Endothelial cell (in vitro differentiated cells): ENCODE measurements around the gene VWA1. TPM values are rescaled to one million over a fixed set of nuclear protein-coding genes. Genes with fewer than 3 reads are reported as not detected.

ENCODE experiments used
- DNase-seq: peaks from one replicate; pipeline ENCODE4 v3.0.0; 2021; ENCODE audit warnings: low spot score
- H3K27ac Mint-ChIP-seq: one replicate; pipeline ENCODE4 v1.8.0; 2021; ENCODE audit warnings: mixed read lengths, inconsistent platforms; ENCODE audit not compliant: unreplicated experiment
- H3K27me3 Mint-ChIP-seq: one replicate; pipeline ENCODE4 v1.8.0; 2021; ENCODE audit warnings: mild to moderate bottlenecking, moderate library complexity, mixed read lengths, inconsistent platforms; ENCODE audit not compliant: unreplicated experiment
- H3K36me3 Mint-ChIP-seq: one replicate; pipeline ENCODE4 v1.8.0; 2021; ENCODE audit warnings: mild to moderate bottlenecking, low read depth, mixed read lengths, inconsistent platforms; ENCODE audit not compliant: unreplicated experiment
- H3K4me1 Mint-ChIP-seq: one replicate; pipeline ENCODE4 v1.8.0; 2021; ENCODE audit warnings: mild to moderate bottlenecking, mixed read lengths, inconsistent platforms; ENCODE audit not compliant: unreplicated experiment
- H3K4me3 Mint-ChIP-seq: one replicate; pipeline ENCODE4 v1.8.0; 2021; ENCODE audit warnings: mild to moderate bottlenecking, mixed read lengths, inconsistent platforms; ENCODE audit not compliant: unreplicated experiment
- H3K9me3 Mint-ChIP-seq: one replicate; pipeline ENCODE4 v1.8.0; 2021; ENCODE audit warnings: mixed read lengths, inconsistent platforms; ENCODE audit not compliant: unreplicated experiment
- CTCF ChIP-seq: fragments of 200-600 bp; sonication (generic); IDR thresholded peaks from one replicate; pipeline ENCODE4 v1.5.0; 2021; ENCODE audit warnings: antibody characterized with exemption; ENCODE audit not compliant: unreplicated experiment
- long read RNA-seq: library from polyadenylated mRNA; unstranded; transcript quantifications from one replicate; pipeline ENCODE4 v2.0.0, GENCODE V29; 2020; ENCODE audit not compliant: unreplicated experiment
- total RNA-seq: library from RNA; stranded (reverse); fragmentation: NEBNext Ultra II Directional; extraction: Animal tissue kit (Norgen Biotek cat#: 25700); gene quantifications from one replicate; pipeline ENCODE4 v1.2.1, GENCODE V29; 2021; ENCODE audit not compliant: unreplicated experiment

Gene VWA1
- 34.2 TPM for total RNA-seq
- long read RNA-seq, full-length matches to known transcripts = 5 of 6 reads
- long read RNA-seq, partial matches to known transcripts = 0 of 6 reads
- long read RNA-seq, other reads (novel, unspliced or antisense) = 1 of 6 reads

GRCh38 chr1:1435106-1435903, at the start of gene VWA1:
VWA1 (plus strand) TSS chr1:1435690; CDS start chr1:1435749, 59 bp downstream.
- no peak for TF ChIP-seq CTCF
- peaks cover 13% of the 10 kb centered on the region for H3K4me1 Mint-ChIP-seq
- peak within 1 kb of the TSS; percentile 88 for H3K4me3 Mint-ChIP-seq
- H3K27me3 Mint-ChIP-seq = peaks cover 2% of the 10 kb centered on the region
- H3K36me3 Mint-ChIP-seq = no peaks in the 10 kb centered on the region
- DNase-seq = peak; percentile 75
- no peaks in the 10 kb centered on the region for H3K9me3 Mint-ChIP-seq
- H3K27ac Mint-ChIP-seq = peak within 1 kb of the TSS; percentile 52

- DNase-seq = no peak
- no peak for TF ChIP-seq CTCF
- H3K9me3 Mint-ChIP-seq = no peaks in the 10 kb centered on the region
- no peak overlapping the region for H3K27ac Mint-ChIP-seq
- peaks cover under 1% of the 10 kb centered on the region for H3K4me1 Mint-ChIP-seq
- peaks cover 3% of the 10 kb centered on the region for H3K27me3 Mint-ChIP-seq
- H3K4me3 Mint-ChIP-seq = no peak overlapping the region
- peaks cover 42% of the 10 kb centered on the region for H3K36me3 Mint-ChIP-seq
Measured at GRCh38 chr1:1385931-1386330, 49.6 kb upstream of the VWA1 start.

- Mint-ChIP-seq H3K27ac (no peak overlapping the region), H3K4me1 (peaks cover 5% of the 10 kb centered on the region), H3K36me3 (peaks cover 46% of the 10 kb centered on the region), H3K27me3 (peaks cover 3% of the 10 kb centered on the region), H3K4me3 (no peak overlapping the region), H3K9me3 (no peaks in the 10 kb centered on the region)
- TF ChIP-seq CTCF = no peak
- no peak for DNase-seq
Measured at GRCh38 chr1:1387098-1388077, 48.1 kb upstream of the VWA1 start.

GRCh38 chr1:1388078-1388472, 47.4 kb upstream of the VWA1 start:
- H3K27me3 Mint-ChIP-seq = peaks cover 3% of the 10 kb centered on the region
- H3K4me1 Mint-ChIP-seq = peaks cover 5% of the 10 kb centered on the region
- no peak for DNase-seq
- no peaks in the 10 kb centered on the region for H3K9me3 Mint-ChIP-seq
- H3K4me3 Mint-ChIP-seq = no peak overlapping the region
- no peak for TF ChIP-seq CTCF
- no peak overlapping the region for H3K27ac Mint-ChIP-seq
- peaks cover 47% of the 10 kb centered on the region for H3K36me3 Mint-ChIP-seq
